ENCODE data around the gene MYL3. TPM values are rescaled to one million over a fixed set of nuclear protein-coding genes. Genes with fewer than 3 reads are reported as not detected.
A peak's percentile ranks its signal among the peaks of the same experiment; 100 is the strongest.

The MYL3 gene
- total RNA-seq, 4 donors from 2014 or later, result 0.82 to 16.1 (median 1.4) TPM; not detected in 1

- in situ Hi-C loops (cut with MboI; ENCODE audit: low pct_ligation_motif_present in 1 of 4, low pct_unique_long_range_greater_than_20kb in 1 of 4, low sequenced_read_pairs in 3 of 4), result loop anchor here in 3 of 4 donors (25.0 kb wide), 3 partner anchors 148 to 502 kb away; partner anchors contain the start of genes PRSS50 (in 1 of the 3) and TMIE (in 1 of the 3)
- no peaks in the 10 kb centered on the region for H3K36me3 ChIP-seq
- DNase-seq, result no peak
- 67 to 74% methylated on average over 3 to 16 of the region's 19 CpGs for WGBS, 2 donors (ENCODE audit: low coverage in 1 of 2)
- no peak overlapping the region for H3K4me3 ChIP-seq
- intact Hi-C loops (cut with DNase I; ENCODE audit: low total_unique reads), result loop anchor here (10.0 kb wide), 1 partner anchor 155 kb away; the partner anchor contains the start of gene TMIE
- H3K27ac ChIP-seq, result no peak overlapping the region
- TF ChIP-seq CTCF (IDR thresholded peaks at IDR 0.05) (peak; percentile 17 to 35 (median 26)), EP300 (IDR thresholded peaks at IDR 0.05; ENCODE audit: low read depth) (no peak)
- H3K9me3 ChIP-seq, result no peaks in the 10 kb centered on the region
- H3K27me3 ChIP-seq, result no peaks in the 10 kb centered on the region
- no peaks in the 10 kb centered on the region for H3K4me1 ChIP-seq
Measured at GRCh38 chr3:46860017-46860809, 3.0 kb downstream of the MYL3 start.

- in situ Hi-C loops (cut with MboI; ENCODE audit: low pct_ligation_motif_present in 1 of 4, low pct_unique_long_range_greater_than_20kb in 1 of 4, low sequenced_read_pairs in 3 of 4), result loop anchor here in 3 of 4 donors (25.0 kb wide), 3 partner anchors 147 to 503 kb away; partner anchors contain the start of genes PRSS50 (in 1 of the 3) and TMIE (in 1 of the 3)
- intact Hi-C loops (cut with DNase I; ENCODE audit: low total_unique reads), result no loop called here
- Histone ChIP-seq H3K4me3 (no peak overlapping the region), H3K27me3 (no peaks in the 10 kb centered on the region), H3K36me3 (no peaks in the 10 kb centered on the region), H3K9me3 (no peaks in the 10 kb centered on the region), H3K4me1 (no peaks in the 10 kb centered on the region), H3K27ac (no peak overlapping the region)
- DNase-seq, result no peak
- WGBS, 2 donors (ENCODE audit: low coverage in 1 of 2), result 78% methylated on average over 11 of the region's 11 CpGs; no CpG with 5 or more reads in 1 of the 2 donors
- TF ChIP-seq POLR2AphosphoS5 (IDR thresholded peaks at IDR 0.05) (no peak), EP300 (IDR thresholded peaks at IDR 0.05; ENCODE audit: low read depth) (no peak), CTCF (IDR thresholded peaks at IDR 0.05) (no peak), POLR2A (IDR thresholded peaks at IDR 0.05) (no peak)
Measured at GRCh38 chr3:46859001-46859710, 4.1 kb downstream of the MYL3 start.

- in situ Hi-C loops (cut with MboI; ENCODE audit: low pct_ligation_motif_present in 1 of 4, low pct_unique_long_range_greater_than_20kb in 1 of 4, low sequenced_read_pairs in 3 of 4), result loop anchor here in 3 of 4 donors (25.0 kb wide), 3 partner anchors 146 to 504 kb away; partner anchors contain the start of genes PRSS50 (in 1 of the 3) and TMIE (in 1 of the 3)
- no peaks in the 10 kb centered on the region for H3K36me3 ChIP-seq
Measured at GRCh38 chr3:46858456-46858855, 4.8 kb downstream of the MYL3 start.

More at GRCh38 chr3:46858456-46858855, 4.8 kb downstream of the MYL3 start:
- no peak for DNase-seq
- no peaks in the 10 kb centered on the region for H3K9me3 ChIP-seq
- no peaks in the 10 kb centered on the region for H3K27me3 ChIP-seq
- H3K4me3 ChIP-seq, result no peak overlapping the region
- 82 to 100% methylated on average over 1 to 6 of the region's 6 CpGs for WGBS, 2 donors (ENCODE audit: low coverage in 1 of 2)
- intact Hi-C loops (cut with DNase I; ENCODE audit: low total_unique reads), result no loop called here
- no peaks in the 10 kb centered on the region for H3K4me1 ChIP-seq
- no peak for TF ChIP-seq EP300 (IDR thresholded peaks at IDR 0.05; ENCODE audit: low read depth)
- no peak for TF ChIP-seq POLR2A (IDR thresholded peaks at IDR 0.05)
- no peak for TF ChIP-seq CTCF (IDR thresholded peaks at IDR 0.05)
- TF ChIP-seq POLR2AphosphoS5 (IDR thresholded peaks at IDR 0.05), result no peak
- H3K27ac ChIP-seq, result no peak overlapping the region
